Osteocyte (in vitro differentiated cells): ENCODE data around the gene XYLT1. TPM values are rescaled to one million over a fixed set of nuclear protein-coding genes. Genes with fewer than 3 reads are reported as not detected.
"Not testable (repeated sequence)": the region's sequence is repeated elsewhere in the genome, so short reads cannot be mapped to it uniquely, and the experiment has no call there.

ENCODE experiments used
- DNase-seq: peaks from one replicate; pipeline ENCODE4 v3.0.0; 2021; ENCODE audit warnings: mixed read lengths; ENCODE audit not compliant: unreplicated experiment; ENCODE audit errors: extremely low spot score
- H3K27ac Mint-ChIP-seq: one replicate; pipeline ENCODE4 v1.8.0; 2021; ENCODE audit warnings: mild to moderate bottlenecking, mixed read lengths; ENCODE audit not compliant: unreplicated experiment
- H3K27me3 Mint-ChIP-seq: one replicate; pipeline ENCODE4 v1.8.0; 2021; ENCODE audit warnings: mixed read lengths; ENCODE audit not compliant: unreplicated experiment
- H3K36me3 Mint-ChIP-seq: one replicate; pipeline ENCODE4 v1.8.0; 2021; ENCODE audit warnings: mixed read lengths; ENCODE audit not compliant: unreplicated experiment
- H3K4me1 Mint-ChIP-seq: one replicate; pipeline ENCODE4 v1.8.0; 2021; ENCODE audit warnings: mixed read lengths; ENCODE audit not compliant: unreplicated experiment
- H3K4me3 Mint-ChIP-seq: one replicate; pipeline ENCODE4 v1.8.0; 2021; ENCODE audit warnings: mild to moderate bottlenecking, moderate library complexity, mixed read lengths; ENCODE audit not compliant: unreplicated experiment
- H3K9me3 Mint-ChIP-seq: one replicate; pipeline ENCODE4 v1.8.0; 2021; ENCODE audit warnings: mixed read lengths; ENCODE audit not compliant: unreplicated experiment
- CTCF ChIP-seq: fragments of 200-600 bp; sonication (generic); IDR thresholded peaks from 2 replicates; pipeline ENCODE4 v1.5.0; 2021; ENCODE audit warnings: antibody characterized with exemption, mild to moderate bottlenecking, moderate library complexity
- total RNA-seq: library from RNA; stranded (reverse); gene quantifications from 2 replicates; pipeline ENCODE4 v1.2.1, GENCODE V29; 2021

XYLT1 gene
- total RNA-seq, 1 donor from 2014 or later: 11.1 TPM

GRCh38 chr16:17488506-17488905 is 17.7 kb upstream of the XYLT1 start:
- Mint-ChIP-seq H3K36me3 (no peaks in the 10 kb centered on the region), H3K9me3 (no peaks in the 10 kb centered on the region), H3K4me3 (no peak overlapping the region), H3K4me1 (no peaks in the 10 kb centered on the region), H3K27me3 (peaks cover 14% of the 10 kb centered on the region), H3K27ac (no peak overlapping the region)
- no peak for TF ChIP-seq CTCF
- no peak for DNase-seq

- Mint-ChIP-seq H3K4me1 (no peaks in the 10 kb centered on the region), H3K27ac (no peak overlapping the region), H3K4me3 (no peak overlapping the region), H3K36me3 (no peaks in the 10 kb centered on the region), H3K9me3 (peaks cover 3% of the 10 kb centered on the region), H3K27me3 (peaks cover 20% of the 10 kb centered on the region)
- TF ChIP-seq CTCF: no peak
- no peak for DNase-seq
These were observed 12.6 kb upstream of the XYLT1 start for GRCh38 chr16:17483351-17483750.

GRCh38 chr16:17482341-17482740 is 11.6 kb upstream of the XYLT1 start:
- H3K27me3 Mint-ChIP-seq: peaks cover 17% of the 10 kb centered on the region
- H3K36me3 Mint-ChIP-seq, H3K9me3 Mint-ChIP-seq, H3K27ac Mint-ChIP-seq, H3K4me3 Mint-ChIP-seq, DNase-seq, H3K4me1 Mint-ChIP-seq: not testable (repeated sequence)

- DNase-seq: no peak
- Mint-ChIP-seq H3K27me3 (peaks cover 19% of the 10 kb centered on the region), H3K9me3 (peaks cover 3% of the 10 kb centered on the region), H3K36me3 (no peaks in the 10 kb centered on the region), H3K4me1 (peaks cover 1% of the 10 kb centered on the region), H3K4me3 (no peak overlapping the region), H3K27ac (no peak overlapping the region)
- TF ChIP-seq CTCF: no peak
These were observed 11.0 kb upstream of the XYLT1 start for GRCh38 chr16:17481736-17482135.

GRCh38 chr16:17477260-17477545 is 6.4 kb upstream of the XYLT1 start:
- H3K36me3 Mint-ChIP-seq, H3K9me3 Mint-ChIP-seq, H3K27ac Mint-ChIP-seq, H3K4me1 Mint-ChIP-seq, DNase-seq, H3K4me3 Mint-ChIP-seq: not testable (repeated sequence)
- H3K27me3 Mint-ChIP-seq: peaks cover 30% of the 10 kb centered on the region

GRCh38 chr16:17476414-17477259 is 5.9 kb upstream of the XYLT1 start:
- Mint-ChIP-seq H3K36me3 (no peaks in the 10 kb centered on the region), H3K27ac (no peak overlapping the region), H3K9me3 (peaks cover 3% of the 10 kb centered on the region), H3K4me1 (peaks cover 4% of the 10 kb centered on the region), H3K27me3 (peaks cover 30% of the 10 kb centered on the region), H3K4me3 (no peak overlapping the region)
- no peak for DNase-seq
- TF ChIP-seq CTCF: peak; percentile 66
